ENCODE measurements around the gene ATP2A3.

The ATP2A3 gene

GRCh38 chr17:3890082-3890877, 74.0 kb downstream of the ATP2A3 start:
- DNase-seq (ENCODE audit: low spot score), result no peak

- no peak for DNase-seq (ENCODE audit: low spot score)
These were observed 74.8 kb downstream of the ATP2A3 start for GRCh38 chr17:3889325-3890012.

GRCh38 chr17:3888343-3889171, 75.7 kb downstream of the ATP2A3 start:
- DNase-seq (ENCODE audit: low spot score), result peak; percentile 76

GRCh38 chr17:3887804-3888203, 76.4 kb downstream of the ATP2A3 start:
- no peak for DNase-seq (ENCODE audit: low spot score)

GRCh38 chr17:3887394-3887793, 76.8 kb downstream of the ATP2A3 start:
- no peak for DNase-seq (ENCODE audit: low spot score)

GRCh38 chr17:3886776-3887175, 77.5 kb downstream of the ATP2A3 start:
- DNase-seq (ENCODE audit: low spot score), result no peak

GRCh38 chr17:3885970-3886369, 78.3 kb downstream of the ATP2A3 start:
- DNase-seq (ENCODE audit: low spot score), result no peak

GRCh38 chr17:3885271-3885670, 79.0 kb downstream of the ATP2A3 start:
- DNase-seq (ENCODE audit: low spot score), result no peak

GRCh38 chr17:3884188-3884587, 80.0 kb downstream of the ATP2A3 start:
- DNase-seq (ENCODE audit: low spot score), result no peak

GRCh38 chr17:3882276-3882675, 82.0 kb downstream of the ATP2A3 start:
- no peak for DNase-seq (ENCODE audit: low spot score)

- DNase-seq (ENCODE audit: low spot score), result no peak
These were observed 83.3 kb downstream of the ATP2A3 start for GRCh38 chr17:3880983-3881382.

- no peak for DNase-seq (ENCODE audit: low spot score)
These were observed 84.4 kb downstream of the ATP2A3 start for GRCh38 chr17:3879591-3880417.

- no peak for DNase-seq (ENCODE audit: low spot score)
These were observed 85.1 kb downstream of the ATP2A3 start for GRCh38 chr17:3879186-3879585.

- DNase-seq (ENCODE audit: low spot score), result no peak
These were observed 87.0 kb downstream of the ATP2A3 start for GRCh38 chr17:3877220-3877619.

- DNase-seq (ENCODE audit: low spot score), result no peak
These were observed 88.9 kb downstream of the ATP2A3 start for GRCh38 chr17:3875317-3875716.

All from iPS-NIHi11 (cell line).